Measurements from ENCODE around the gene SHH. TPM values are rescaled to one million over a fixed set of nuclear protein-coding genes. Genes with fewer than 3 reads are reported as not detected.

The SHH gene
- total and polyA plus RNA-seq, 2 experiments from 2014 or later = not detected

DNA sequence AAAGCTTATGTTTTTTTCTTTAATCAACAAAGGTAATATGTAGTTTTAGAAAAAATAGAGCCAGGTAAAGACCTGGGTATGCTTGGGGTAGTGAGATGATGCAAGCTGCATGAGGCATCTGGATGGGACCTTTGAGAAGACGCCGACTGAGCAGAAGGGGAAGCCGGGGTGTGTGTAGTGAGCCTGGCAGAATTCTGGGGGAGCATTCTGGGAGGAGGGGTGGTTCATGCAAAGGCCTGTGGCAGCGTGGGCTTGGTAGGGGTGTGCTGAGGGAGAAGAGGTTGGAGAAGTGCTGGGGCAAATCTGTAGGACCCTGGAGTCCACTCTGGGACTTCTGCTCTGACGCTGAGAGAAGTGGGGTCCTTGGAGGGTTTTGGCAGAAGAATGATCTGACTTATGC, 33.9 kb upstream of the SHH start:
- no peak for TF ChIP-seq CREB1 (CRISPR knock-in tag; IDR thresholded peaks at IDR 0.05; ENCODE audit: low read depth)
- TF ChIP-seq EZH2phosphoT487 (IDR thresholded peaks at IDR 0.05; ENCODE audit: unreplicated experiment) = no peak
- no peak for TF ChIP-seq JUNB (IDR thresholded peaks at IDR 0.05; ENCODE audit: unreplicated experiment)
- TF ChIP-seq ZNF114 (CRISPR knock-in tag; IDR thresholded peaks at IDR 0.05) = no peak
- TF ChIP-seq NANOG (IDR thresholded peaks at IDR 0.05; ENCODE audit: borderline replicate concordance) = no peak
- TF ChIP-seq, protein P1, sequence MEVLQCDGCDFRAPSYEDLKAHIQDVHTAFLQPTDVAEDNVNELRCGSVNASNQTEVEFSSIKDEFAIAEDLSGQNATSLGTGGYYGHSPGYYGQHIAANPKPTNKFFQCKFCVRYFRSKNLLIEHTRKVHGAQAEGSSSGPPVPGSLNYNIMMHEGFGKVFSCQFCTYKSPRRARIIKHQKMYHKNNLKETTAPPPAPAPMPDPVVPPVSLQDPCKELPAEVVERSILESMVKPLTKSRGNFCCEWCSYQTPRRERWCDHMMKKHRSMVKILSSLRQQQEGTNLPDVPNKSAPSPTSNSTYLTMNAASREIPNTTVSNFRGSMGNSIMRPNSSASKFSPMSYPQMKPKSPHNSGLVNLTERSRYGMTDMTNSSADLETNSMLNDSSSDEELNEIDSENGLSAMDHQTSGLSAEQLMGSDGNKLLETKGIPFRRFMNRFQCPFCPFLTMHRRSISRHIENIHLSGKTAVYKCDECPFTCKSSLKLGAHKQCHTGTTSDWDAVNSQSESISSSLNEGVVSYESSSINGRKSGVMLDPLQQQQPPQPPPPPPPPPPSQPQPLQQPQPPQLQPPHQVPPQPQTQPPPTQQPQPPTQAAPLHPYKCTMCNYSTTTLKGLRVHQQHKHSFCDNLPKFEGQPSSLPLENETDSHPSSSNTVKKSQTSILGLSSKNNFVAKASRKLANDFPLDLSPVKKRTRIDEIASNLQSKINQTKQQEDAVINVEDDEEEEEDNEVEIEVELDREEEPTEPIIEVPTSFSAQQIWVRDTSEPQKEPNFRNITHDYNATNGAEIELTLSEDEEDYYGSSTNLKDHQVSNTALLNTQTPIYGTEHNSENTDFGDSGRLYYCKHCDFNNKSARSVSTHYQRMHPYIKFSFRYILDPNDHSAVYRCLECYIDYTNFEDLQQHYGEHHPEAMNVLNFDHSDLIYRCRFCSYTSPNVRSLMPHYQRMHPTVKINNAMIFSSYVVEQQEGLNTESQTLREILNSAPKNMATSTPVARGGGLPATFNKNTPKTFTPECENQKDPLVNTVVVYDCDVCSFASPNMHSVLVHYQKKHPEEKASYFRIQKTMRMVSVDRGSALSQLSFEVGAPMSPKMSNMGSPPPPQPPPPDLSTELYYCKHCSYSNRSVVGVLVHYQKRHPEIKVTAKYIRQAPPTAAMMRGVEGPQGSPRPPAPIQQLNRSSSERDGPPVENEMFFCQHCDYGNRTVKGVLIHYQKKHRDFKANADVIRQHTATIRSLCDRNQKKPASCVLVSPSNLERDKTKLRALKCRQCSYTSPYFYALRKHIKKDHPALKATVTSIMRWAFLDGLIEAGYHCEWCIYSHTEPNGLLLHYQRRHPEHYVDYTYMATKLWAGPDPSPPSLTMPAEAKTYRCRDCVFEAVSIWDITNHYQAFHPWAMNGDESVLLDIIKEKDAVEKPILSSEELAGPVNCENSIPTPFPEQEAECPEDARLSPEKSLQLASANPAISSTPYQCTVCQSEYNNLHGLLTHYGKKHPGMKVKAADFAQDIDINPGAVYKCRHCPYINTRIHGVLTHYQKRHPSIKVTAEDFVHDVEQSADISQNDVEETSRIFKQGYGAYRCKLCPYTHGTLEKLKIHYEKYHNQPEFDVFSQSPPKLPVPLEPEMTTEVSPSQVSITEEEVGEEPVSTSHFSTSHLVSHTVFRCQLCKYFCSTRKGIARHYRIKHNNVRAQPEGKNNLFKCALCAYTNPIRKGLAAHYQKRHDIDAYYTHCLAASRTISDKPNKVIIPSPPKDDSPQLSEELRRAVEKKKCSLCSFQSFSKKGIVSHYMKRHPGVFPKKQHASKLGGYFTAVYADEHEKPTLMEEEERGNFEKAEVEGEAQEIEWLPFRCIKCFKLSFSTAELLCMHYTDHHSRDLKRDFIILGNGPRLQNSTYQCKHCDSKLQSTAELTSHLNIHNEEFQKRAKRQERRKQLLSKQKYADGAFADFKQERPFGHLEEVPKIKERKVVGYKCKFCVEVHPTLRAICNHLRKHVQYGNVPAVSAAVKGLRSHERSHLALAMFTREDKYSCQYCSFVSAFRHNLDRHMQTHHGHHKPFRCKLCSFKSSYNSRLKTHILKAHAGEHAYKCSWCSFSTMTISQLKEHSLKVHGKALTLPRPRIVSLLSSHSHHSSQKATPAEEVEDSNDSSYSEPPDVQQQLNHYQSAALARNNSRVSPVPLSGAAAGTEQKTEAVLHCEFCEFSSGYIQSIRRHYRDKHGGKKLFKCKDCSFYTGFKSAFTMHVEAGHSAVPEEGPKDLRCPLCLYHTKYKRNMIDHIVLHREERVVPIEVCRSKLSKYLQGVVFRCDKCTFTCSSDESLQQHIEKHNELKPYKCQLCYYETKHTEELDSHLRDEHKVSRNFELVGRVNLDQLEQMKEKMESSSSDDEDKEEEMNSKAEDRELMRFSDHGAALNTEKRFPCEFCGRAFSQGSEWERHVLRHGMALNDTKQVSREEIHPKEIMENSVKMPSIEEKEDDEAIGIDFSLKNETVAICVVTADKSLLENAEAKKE (CRISPR knock-in tag; IDR thresholded peaks at IDR 0.05) = no peak
- TF ChIP-seq, protein P2, sequence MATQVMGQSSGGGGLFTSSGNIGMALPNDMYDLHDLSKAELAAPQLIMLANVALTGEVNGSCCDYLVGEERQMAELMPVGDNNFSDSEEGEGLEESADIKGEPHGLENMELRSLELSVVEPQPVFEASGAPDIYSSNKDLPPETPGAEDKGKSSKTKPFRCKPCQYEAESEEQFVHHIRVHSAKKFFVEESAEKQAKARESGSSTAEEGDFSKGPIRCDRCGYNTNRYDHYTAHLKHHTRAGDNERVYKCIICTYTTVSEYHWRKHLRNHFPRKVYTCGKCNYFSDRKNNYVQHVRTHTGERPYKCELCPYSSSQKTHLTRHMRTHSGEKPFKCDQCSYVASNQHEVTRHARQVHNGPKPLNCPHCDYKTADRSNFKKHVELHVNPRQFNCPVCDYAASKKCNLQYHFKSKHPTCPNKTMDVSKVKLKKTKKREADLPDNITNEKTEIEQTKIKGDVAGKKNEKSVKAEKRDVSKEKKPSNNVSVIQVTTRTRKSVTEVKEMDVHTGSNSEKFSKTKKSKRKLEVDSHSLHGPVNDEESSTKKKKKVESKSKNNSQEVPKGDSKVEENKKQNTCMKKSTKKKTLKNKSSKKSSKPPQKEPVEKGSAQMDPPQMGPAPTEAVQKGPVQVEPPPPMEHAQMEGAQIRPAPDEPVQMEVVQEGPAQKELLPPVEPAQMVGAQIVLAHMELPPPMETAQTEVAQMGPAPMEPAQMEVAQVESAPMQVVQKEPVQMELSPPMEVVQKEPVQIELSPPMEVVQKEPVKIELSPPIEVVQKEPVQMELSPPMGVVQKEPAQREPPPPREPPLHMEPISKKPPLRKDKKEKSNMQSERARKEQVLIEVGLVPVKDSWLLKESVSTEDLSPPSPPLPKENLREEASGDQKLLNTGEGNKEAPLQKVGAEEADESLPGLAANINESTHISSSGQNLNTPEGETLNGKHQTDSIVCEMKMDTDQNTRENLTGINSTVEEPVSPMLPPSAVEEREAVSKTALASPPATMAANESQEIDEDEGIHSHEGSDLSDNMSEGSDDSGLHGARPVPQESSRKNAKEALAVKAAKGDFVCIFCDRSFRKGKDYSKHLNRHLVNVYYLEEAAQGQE (IDR thresholded peaks at IDR 0.05; ENCODE audit: unreplicated experiment) = no peak

More for the DNA sequence above, 33.9 kb upstream of the SHH start:
- Mint-ChIP-seq H3K27ac (no peak overlapping the region), H3K36me3 (ENCODE audit: low read depth) (no peaks in the 10 kb centered on the region), H3K9me3 (no peaks in the 10 kb centered on the region), H3K4me3 (no peak overlapping the region), H3K4me1 (no peaks in the 10 kb centered on the region), H3K27me3 (ENCODE audit: insufficient read depth, low read depth, poor library complexity) (no peaks in the 10 kb centered on the region)
- H3K27ac ChIP-seq (ENCODE audit: low read depth) = no peak overlapping the region
- no peaks in the 10 kb centered on the region for H3K9me2 ChIP-seq (ENCODE audit: insufficient read depth)
- H4K20me1 ChIP-seq (replicated peaks; ENCODE audit: insufficient read depth) = no peaks in the 10 kb centered on the region
- DNase-seq (ENCODE audit: low spot score) (no peak), ATAC-seq (no peak)
- H3F3A ChIP-seq (replicated peaks; ENCODE audit: low read depth) = no peaks in the 10 kb centered on the region
- no peaks in the 10 kb centered on the region for H3K4me1 ChIP-seq (ENCODE audit: insufficient read depth)
- no peaks in the 10 kb centered on the region for H3K27me3 ChIP-seq (ENCODE audit: insufficient read depth)
- H3K4me2 ChIP-seq = no peak overlapping the region
- no peaks in the 10 kb centered on the region for H3K36me3 ChIP-seq (ENCODE audit: insufficient read depth)
- H3K79me2 ChIP-seq (replicated peaks; ENCODE audit: insufficient read depth) = no peaks in the 10 kb centered on the region
- no peak overlapping the region for H3K4me3 ChIP-seq
- no peak overlapping the region for H2AFZ ChIP-seq

Measured in GM23338 (cell line).